WERI-Rb-1 (cell line): ENCODE data around the gene WDR1.
A peak's percentile ranks its signal among the peaks of the same experiment; 100 is the strongest.

Experiments
- DNase-seq: peaks from one replicate; pipeline ENCODE4 v3.0.0-alpha.2; 2020
- H3K27ac ChIP-seq: fragments of 250-450 bp; sonication (Bioruptor Pico); 2 replicates; pipeline ENCODE4 v1.5.1; 2020; ENCODE audit warnings: mild to moderate bottlenecking, moderate library complexity
- H3K27me3 ChIP-seq: fragments of 250-450 bp; sonication (Bioruptor Pico); 2 replicates; pipeline ENCODE4 v1.5.1; 2021; ENCODE audit warnings: mild to moderate bottlenecking, low read depth, moderate library complexity; ENCODE audit not compliant: insufficient read depth, severe bottlenecking
- H3K36me3 ChIP-seq: fragments of 250-450 bp; sonication (Bioruptor Pico); 2 replicates; pipeline ENCODE4 v1.5.1; 2020; ENCODE audit warnings: mild to moderate bottlenecking, moderate library complexity
- H3K4me3 ChIP-seq: 2 replicates; pipeline ENCODE4 v1.5.1; 2011; ENCODE audit warnings: low read depth, mild to moderate bottlenecking, control low read depth, low read length
- H3K9me3 ChIP-seq: fragments of 250-450 bp; sonication (Bioruptor Pico); 2 replicates; pipeline ENCODE4 v1.5.1; 2021; ENCODE audit warnings: mild to moderate bottlenecking, moderate library complexity; ENCODE audit not compliant: severe bottlenecking
- CTCF ChIP-seq: IDR thresholded peaks from 2 replicates; pipeline ENCODE4 v1.5.1; 2011; ENCODE audit warnings: low read depth, mild to moderate bottlenecking, control low read depth, inconsistent platforms, low read length

WDR1 gene

DNA sequence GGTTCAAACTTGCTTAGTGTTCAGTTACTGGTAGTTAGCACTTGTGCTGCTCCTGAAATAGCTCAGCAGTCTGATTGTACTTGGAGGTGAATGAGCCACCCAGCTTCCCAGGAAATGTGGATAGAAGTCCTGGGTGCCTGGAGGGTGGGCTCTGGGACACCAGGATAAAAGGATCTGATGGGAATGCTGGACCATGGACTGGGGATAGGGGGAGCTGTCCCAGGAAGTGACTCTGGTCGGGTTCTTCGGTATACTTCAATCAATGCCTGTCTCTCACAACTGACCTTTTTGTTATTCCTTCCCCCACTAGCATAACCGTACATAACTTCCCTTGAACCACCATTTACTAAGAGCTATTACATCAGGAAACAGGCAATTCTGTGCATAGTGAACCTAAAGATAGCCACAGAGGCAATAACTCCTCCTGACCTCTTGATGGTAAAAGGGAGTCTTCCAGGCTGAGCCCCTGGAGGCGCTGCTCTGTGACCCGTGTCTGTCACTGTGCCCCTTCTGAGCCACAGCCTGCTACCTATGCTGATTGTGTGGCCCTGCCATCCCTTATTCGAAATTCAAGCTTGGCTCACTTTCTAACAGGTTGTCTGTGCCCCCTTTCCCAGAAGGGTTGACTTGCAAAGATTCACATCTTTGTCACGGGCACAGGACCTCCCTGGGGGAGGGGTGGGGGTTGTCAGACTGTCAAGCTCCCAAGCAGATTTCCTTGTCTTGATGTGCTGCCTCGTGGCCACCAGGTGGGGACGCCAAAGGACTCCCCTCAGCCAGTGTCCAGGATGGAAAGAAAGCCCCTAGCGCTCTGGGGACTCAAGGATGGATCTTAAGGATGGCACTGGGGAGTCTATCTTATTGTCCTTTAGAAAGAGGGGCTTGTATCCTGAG, 24.5 kb upstream of the WDR1 start:
- Histone ChIP-seq H3K36me3 (no peaks in the 10 kb centered on the region), H3K9me3 (no peaks in the 10 kb centered on the region), H3K27ac (no peak overlapping the region), H3K27me3 (no peaks in the 10 kb centered on the region), H3K4me3 (no peak overlapping the region)
- TF ChIP-seq CTCF, result peak; percentile 44
- DNase-seq, result no peak

DNA sequence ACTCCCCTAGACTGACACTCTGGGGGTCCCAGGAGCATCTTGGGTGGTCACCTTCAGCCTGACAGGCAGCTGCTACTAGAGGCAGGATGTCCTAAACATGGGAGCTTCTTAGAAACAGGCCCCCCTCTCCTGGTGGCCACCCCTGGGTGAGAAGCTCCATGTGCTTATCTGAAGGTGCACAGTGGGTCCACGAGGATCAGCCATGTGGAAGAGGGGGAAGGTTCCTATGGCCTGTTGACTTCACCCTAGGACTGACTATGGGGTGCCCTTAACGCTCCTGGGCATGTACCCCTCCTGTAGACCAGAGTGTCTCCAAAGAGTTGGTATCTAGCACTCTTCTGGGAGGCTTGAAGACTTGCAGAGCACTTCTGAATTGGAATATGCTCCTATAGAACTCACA, 22.9 kb upstream of the WDR1 start:
- no peak for DNase-seq
- Histone ChIP-seq H3K27ac (no peak overlapping the region), H3K9me3 (peaks cover 4% of the 10 kb centered on the region), H3K36me3 (no peaks in the 10 kb centered on the region), H3K4me3 (no peak overlapping the region), H3K27me3 (no peaks in the 10 kb centered on the region)
- TF ChIP-seq CTCF, result no peak

DNA sequence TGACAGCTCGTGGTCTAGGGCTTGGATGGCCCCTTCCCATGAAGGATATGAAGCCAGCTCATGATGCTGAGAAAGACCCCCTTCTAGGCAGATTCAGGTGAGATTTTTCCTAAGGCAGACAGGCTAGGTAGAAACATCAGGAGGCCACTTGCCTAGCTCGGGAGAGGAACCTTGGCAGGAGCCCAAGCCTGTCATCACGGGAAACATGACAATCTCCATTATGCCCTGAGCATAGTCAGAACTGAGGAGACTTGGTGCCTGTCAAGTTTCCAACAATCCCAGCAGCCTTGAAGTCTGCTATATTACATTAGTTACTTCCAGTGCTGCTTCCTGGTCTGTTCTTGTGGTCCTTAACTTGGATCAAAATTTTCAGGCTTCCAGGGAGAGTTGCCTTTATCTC, 18.7 kb upstream of the WDR1 start:
- no peak for DNase-seq
- Histone ChIP-seq H3K27ac (no peak overlapping the region), H3K27me3 (no peaks in the 10 kb centered on the region), H3K36me3 (no peaks in the 10 kb centered on the region), H3K4me3 (no peak overlapping the region), H3K9me3 (peaks cover 4% of the 10 kb centered on the region)
- TF ChIP-seq CTCF, result no peak

DNA sequence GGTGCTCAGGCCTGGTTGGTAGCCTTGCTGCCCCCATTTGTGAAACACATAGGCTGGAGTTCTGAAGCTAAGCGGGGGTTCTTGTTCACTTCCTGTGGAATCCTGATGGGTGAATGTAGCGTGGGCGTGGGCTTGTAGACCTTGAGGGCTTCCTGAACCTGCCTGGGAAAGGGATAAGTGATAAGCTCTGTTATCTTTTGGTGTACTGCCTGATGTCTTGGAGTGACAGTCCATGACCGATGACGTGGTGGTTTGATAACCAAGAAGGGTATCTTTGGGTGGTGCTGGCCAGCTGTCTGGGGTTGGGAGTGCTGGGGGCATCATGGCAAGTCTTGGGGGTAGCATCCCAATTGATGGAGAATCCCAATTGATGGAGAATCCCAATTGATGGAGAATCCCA, 17.5 kb upstream of the WDR1 start:
- no peaks in the 10 kb centered on the region for H3K27me3 ChIP-seq
- no peaks in the 10 kb centered on the region for H3K36me3 ChIP-seq
- no peak for TF ChIP-seq CTCF
- H3K27ac ChIP-seq, result no peak overlapping the region
- no peak for DNase-seq
- no peak overlapping the region for H3K4me3 ChIP-seq
- H3K9me3 ChIP-seq, result peaks cover 5% of the 10 kb centered on the region

GRCh38 chr4:10131202-10131601, 14.6 kb upstream of the WDR1 start:
- H3K36me3 ChIP-seq, result no peaks in the 10 kb centered on the region
- no peak overlapping the region for H3K4me3 ChIP-seq
- H3K9me3 ChIP-seq, result peaks cover 6% of the 10 kb centered on the region
- no peak for TF ChIP-seq CTCF
- no peak overlapping the region for H3K27ac ChIP-seq
- no peak for DNase-seq
- H3K27me3 ChIP-seq, result no peaks in the 10 kb centered on the region
